A549 (cell line): ENCODE results near the gene COPZ1. TPM values are rescaled to one million over a fixed set of nuclear protein-coding genes. Genes with fewer than 3 reads are reported as not detected.
"Not testable (repeated sequence)": the region's sequence is repeated elsewhere in the genome, so short reads cannot be mapped to it uniquely, and the experiment has no call there.

Experiments
- ATAC-seq, 2 experiments: fragments of 200-7000 bp in 1 of 2; fragments of >200 bp in 1 of 2; cut with Nextera tagmentation in 1 of 2; cut with Tn5 transposase in 1 of 2; 3 replicates each; pipeline versions ENCODE4 v1.8.0 to v1.9.1; 2018 to 2020; ENCODE audit warnings: mild to moderate bottlenecking in 1 of 2, moderate library complexity in 1 of 2
- CTCF ChIA-PET: fragments of 300-600 bp; sonication (Branson Sonifier 250); formaldehyde crosslinking; extraction: SDS; loops from one replicate; lab custom pipeline; 2021; ENCODE audit warnings: antibody characterized with exemption, inconsistent platforms; lab: Yijun Ruan, JAX
- POLR2A ChIA-PET: fragments of 350-600 bp; formaldehyde crosslinking; extraction: SDS; loops from one replicate; lab custom pipeline; 2021; ENCODE audit warnings: antibody characterized with exemption, inconsistent platforms; lab: Yijun Ruan, JAX
- DNase-seq, 2 experiments: peaks; one replicate each; pipeline versions ENCODE4 v3.0.0 to v3.0.0-alpha.2; 2011 to 2016; ENCODE audit warnings: low read depth in 1 of 2, low spot score in 1 of 2
- FAIRE-seq: peaks from 2 replicates; lab custom pipeline; 2011; peaks lifted over from hg19 to GRCh38; lab: Jason Lieb, UNC
- H3K27ac ChIP-seq, 2 experiments: fragments of >200 bp; sonication (Bioruptor Twin); formaldehyde crosslinking; 3 replicates each; pipeline ENCODE4 v1.5.1; 2016 to 2017
- H3K4me1 ChIP-seq: fragments of >200 bp; sonication (Bioruptor Twin); formaldehyde crosslinking; 3 replicates; pipeline ENCODE4 v1.6.1; 2016
- H3K4me2 ChIP-seq: fragments of >200 bp; sonication (Bioruptor Twin); formaldehyde crosslinking; 3 replicates; pipeline ENCODE4 v1.6.1; 2016
- H3K4me3 ChIP-seq: fragments of >200 bp; sonication (Bioruptor Twin); formaldehyde crosslinking; 3 replicates; pipeline ENCODE4 v1.5.1; 2016
- H3K9me3 ChIP-seq: fragments of >200 bp; sonication (Bioruptor Twin); formaldehyde crosslinking; 3 replicates; pipeline ENCODE4 v1.6.1; 2016
- ATOH8 ChIP-seq: fragments of 250-450 bp; sonication (Bioruptor Pico); IDR thresholded peaks from 2 replicates; pipeline ENCODE4 v1.5.0; 2020; ENCODE audit warnings: low read depth, mild to moderate bottlenecking, moderate library complexity
- BHLHE40 ChIP-seq: IDR thresholded peaks from 2 replicates; pipeline ENCODE4 v1.6.1; 2012; ENCODE audit warnings: low read depth, low read length, inconsistent platforms
- CHD2 ChIP-seq: fragments of 150-350 bp; IDR thresholded peaks from 2 replicates; pipeline ENCODE4 v1.6.1; 2014; ENCODE audit warnings: low read length; ENCODE audit not compliant: partially characterized antibody
- CHD4 ChIP-seq: fragments of 200-600 bp; sonication (generic); IDR thresholded peaks from 2 replicates; pipeline ENCODE4 v1.6.1; 2016; ENCODE audit warnings: antibody characterized with exemption, mild to moderate bottlenecking, borderline replicate concordance
- CTCF ChIP-seq: fragments of >200 bp; sonication (Bioruptor Twin); formaldehyde crosslinking; IDR thresholded peaks from 3 replicates; pipeline ENCODE4 v1.5.1; 2016
- E2F6 ChIP-seq: IDR thresholded peaks from 2 replicates; pipeline ENCODE4 v1.6.1; 2012; ENCODE audit warnings: low read depth, borderline replicate concordance
- EHF ChIP-seq: fragments of 250-450 bp; sonication (Bioruptor Pico); IDR thresholded peaks from 2 replicates; pipeline ENCODE4 v1.5.0; 2020; ENCODE audit warnings: mild to moderate bottlenecking
- FOSB ChIP-seq: fragments of 250-450 bp; sonication (Bioruptor Pico); IDR thresholded peaks from 2 replicates; pipeline ENCODE4 v1.5.0; 2020; ENCODE audit warnings: mild to moderate bottlenecking, moderate library complexity
- FOSL2 ChIP-seq, 2 experiments: fragments of 450-650 bp in 1 of 2; fragments of >200 bp in 1 of 2; sonication (Bioruptor Twin) in 1 of 2; formaldehyde crosslinking; IDR thresholded peaks; 2 replicates each; pipeline versions ENCODE4 v1.5.0 to v1.6.1; 2016 to 2020; ENCODE audit warnings: mild to moderate bottlenecking in 1 of 2, moderate library complexity in 1 of 2
- FOXS1 ChIP-seq: fragments of 250-450 bp; sonication (Bioruptor Pico); IDR thresholded peaks from 2 replicates; pipeline ENCODE4 v1.5.0; 2020; ENCODE audit warnings: mild to moderate bottlenecking, moderate library complexity
- GATA3 ChIP-seq: IDR thresholded peaks from 2 replicates; pipeline ENCODE4 v1.6.1; 2012; ENCODE audit warnings: borderline replicate concordance
- HES2 ChIP-seq: fragments of >200 bp; sonication (Bioruptor Twin); formaldehyde crosslinking; IDR thresholded peaks from 2 replicates; pipeline ENCODE4 v1.6.1; 2016
- HMGXB4 ChIP-seq: fragments of 250-450 bp; sonication (Bioruptor Pico); IDR thresholded peaks from 2 replicates; pipeline ENCODE4 v1.5.0; 2021; ENCODE audit warnings: mild to moderate bottlenecking, moderate library complexity, borderline replicate concordance
- HOXA7 ChIP-seq: fragments of 250-450 bp; sonication (Bioruptor Pico); IDR thresholded peaks from 2 replicates; pipeline ENCODE4 v1.5.0; 2020; ENCODE audit warnings: mild to moderate bottlenecking, moderate library complexity
- HOXB5 ChIP-seq: fragments of 250-450 bp; sonication (Bioruptor Pico); IDR thresholded peaks from 2 replicates; pipeline ENCODE4 v1.5.0; 2020; ENCODE audit warnings: mild to moderate bottlenecking, moderate library complexity
- JUN ChIP-seq, 2 experiments: fragments of >200 bp; sonication (Bioruptor Twin); formaldehyde crosslinking; IDR thresholded peaks; 2 replicates in 1 of 2; 3 replicates in 1 of 2; pipeline ENCODE4 v1.6.1; 2016 to 2017
- MAFK ChIP-seq: fragments of 450-650 bp; IDR thresholded peaks from 2 replicates; pipeline ENCODE4 v1.6.1; 2014; ENCODE audit not compliant: partially characterized antibody
- MAX ChIP-seq: IDR thresholded peaks from 2 replicates; pipeline ENCODE4 v1.6.1; 2012
- POLR2AphosphoS2 ChIP-seq: conservative IDR thresholded peaks from 2 replicates; pipeline ENCODE4 v1.6.1; 2012; ENCODE audit warnings: low read length, improper control_type of control experiment, inconsistent platforms
- RAD21 ChIP-seq, 2 experiments: fragments of >200 bp in 1 of 2; sonication (Bioruptor Twin) in 1 of 2; formaldehyde crosslinking in 1 of 2; IDR thresholded peaks in 1 of 2; conservative IDR thresholded peaks in 1 of 2; 2 replicates in 1 of 2; 3 replicates in 1 of 2; pipeline ENCODE4 v1.6.1; 2012 to 2018; ENCODE audit warnings: inconsistent platforms in 1 of 2
- SREBF2 ChIP-seq: fragments of 450-650 bp; IDR thresholded peaks from 2 replicates; pipeline ENCODE4 v1.6.1; 2014; ENCODE audit warnings: mild to moderate bottlenecking, moderate library complexity
- TFCP2L1 ChIP-seq: fragments of 250-450 bp; sonication (Bioruptor Pico); IDR thresholded peaks from 2 replicates; pipeline ENCODE4 v1.5.0; 2021; ENCODE audit warnings: mild to moderate bottlenecking
- TP53 ChIP-seq: fragments of 250-450 bp; sonication (Bioruptor Pico); IDR thresholded peaks from 2 replicates; pipeline ENCODE4 v1.5.0; 2021; ENCODE audit warnings: mild to moderate bottlenecking, moderate library complexity
- ZNF302 ChIP-seq: fragments of 250-450 bp; sonication (Bioruptor Pico); IDR thresholded peaks from 2 replicates; pipeline ENCODE4 v1.9.0; 2021; ENCODE audit warnings: inconsistent platforms, mild to moderate bottlenecking, moderate library complexity
- WGBS: methylation state at CpG from one replicate; pipeline ENCODE4 v1.1.6; 2017; ENCODE audit errors: missing lambda C conversion rate; 5-methylcytosine and 5-hydroxymethylcytosine counted together
- polyA plus RNA-seq, 4 experiments: library from polyadenylated mRNA; depleted of rRNA in 3 of 4; stranded (reverse); fragments of >200 nt; fragmentation: RNase III in 1 of 4; extraction: RNeasy Plus Mini Kit Qiagen cat#74134 plus additional on column Dnase treatment in 1 of 4; gene quantifications; 2 replicates in 3 of 4; 3 replicates in 1 of 4; pipeline ENCODE4 v1.2.3, GENCODE V29; 2011 to 2017

The COPZ1 gene
- polyA plus RNA-seq, 2 of the 4 experiments (the other 2 are of a cell fraction), result 300 to 613 TPM

- TF ChIP-seq HOXB5 (CRISPR knock-in tag) (no peak; the same call in 1 of the 2 replicates), JUN (IDR thresholded peaks at IDR 0.05) (peak; percentile 98 to 99), TP53 (CRISPR knock-in tag) (peak; percentile 94), CTCF (no peak), E2F6 (no peak; the same call in 1 of the 2 replicates), FOSL2 (IDR thresholded peaks at IDR 0.05) (no peak), FOSL2 (CRISPR knock-in tag; IDR thresholded peaks at IDR 0.05) (no peak; the same call in none of the 2 replicates), MAFK (no peak), HOXA7 (CRISPR knock-in tag) (0 out of 2 replicates have a peak, but pooled peaks have one; percentile 56), FOXS1 (no peak), CHD2 (no peak), CHD4 (no peak), MAX (peak; percentile 98), HES2 (no peak), ZNF302 (CRISPR knock-in tag) (no peak), RAD21 (conservative IDR thresholded peaks at IDR 0.05 in 1 of 2, IDR thresholded peaks at IDR 0.05 in 1 of 2) (no peak), BHLHE40 (no peak), GATA3 (no peak; the same call in 1 of the 2 replicates), SREBF2 (no peak)
These were observed 44.3 kb upstream of the COPZ1 start, which contains the start of gene HNRNPA1 (continued) for GRCh38 chr12:54280468-54281260.

GRCh38 chr12:54281261-54281638 is 43.7 kb upstream of the COPZ1 start:
- WGBS, result under 1% methylated on average over 10 of the region's 10 CpGs
- Histone ChIP-seq H3K27ac (peak overlapping the region; percentile 87 to 96), H3K4me1 (peaks cover 35% of the 10 kb centered on the region)
- not testable (repeated sequence) for H3K9me3 ChIP-seq
- TF ChIP-seq JUN (IDR thresholded peaks at IDR 0.05), result peak in 1 of 2 experiments; percentile 52; a peak in 1 of 5 replicates
- peak; percentile 37 for TF ChIP-seq TFCP2L1 (CRISPR knock-in tag)
- peak; percentile 54 for TF ChIP-seq FOSB (CRISPR knock-in tag)
- TF ChIP-seq POLR2AphosphoS2, result peak; percentile 68
- 0 out of 2 replicates have a peak, but pooled peaks have one; percentile 11 for TF ChIP-seq TP53 (CRISPR knock-in tag)
- TF ChIP-seq EHF (CRISPR knock-in tag), result peak; percentile 51; the same call in 1 of the 2 replicates
- TF ChIP-seq ATOH8 (CRISPR knock-in tag), result 0 out of 2 replicates have a peak, but pooled peaks have one; percentile 42
- TF ChIP-seq E2F6, result 0 out of 2 replicates have a peak, but pooled peaks have one; percentile 53
- 0 out of 2 replicates have a peak, but pooled peaks have one; percentile 48 for TF ChIP-seq HMGXB4 (CRISPR knock-in tag)
- 0 out of 2 replicates have a peak, but pooled peaks have one; percentile 27 for TF ChIP-seq FOXS1
- peak; percentile 91 for TF ChIP-seq HOXA7 (CRISPR knock-in tag)
- TF ChIP-seq, all 56 proteins: peak for 11; not testable (repeated sequence) for 45
- FAIRE-seq, DNase-seq: not testable (repeated sequence)
- ChIA-PET CTCF (interaction anchor here (0.9 to 1.2 kb wide), 5 partner anchors 18 to 67 kb away, joined by 3 to 5 read pairs (median 3); partner anchors contain the start of gene COPZ1), POLR2A (interaction anchor here (0.8 to 3.3 kb wide), 5 partner anchors 12 to 61 kb away, joined by 8 to 40 read pairs (median 18); partner anchors contain the start of genes COPZ1 and NFE2)
- peak in 1 of 2 experiments; percentile 4; a peak in 3 of 6 replicates for ATAC-seq
- Histone ChIP-seq H3K4me3 (peak overlapping the region; percentile 88), H3K4me2 (peak overlapping the region; percentile 93)
